IMR-90 (cell line): ENCODE data around the gene GABRD. TPM values are rescaled to one million over a fixed set of nuclear protein-coding genes. Genes with fewer than 3 reads are reported as not detected.

Source experiments
- ATAC-seq: fragments of 200-7000 bp; cut with Tn5 transposase; 2 replicates; pipeline ENCODE4 v1.9.1; 2020; ENCODE audit warnings: low read depth, mild to moderate bottlenecking, moderate library complexity
- BruUV-seq: library from RNA; stranded (reverse); fragments of 400-500 nt; replicated peaks from 2 replicates; lab custom pipeline; 2021; lab: Mats Ljungman, UMichigan
- CTCF ChIA-PET: fragments of 300-600 bp; formaldehyde crosslinking; extraction: SDS; loops from one replicate; lab custom pipeline; 2021; ENCODE audit warnings: antibody characterized with exemption; lab: Yijun Ruan, JAX
- POLR2A ChIA-PET: fragments of 300-600 bp; sonication (Branson Sonifier 250); formaldehyde crosslinking; loops from one replicate; lab custom pipeline; 2022; ENCODE audit warnings: antibody characterized with exemption; ENCODE audit not compliant: unreplicated experiment; lab: Charles Lee
- DNase-seq: peaks from one replicate; pipeline ENCODE4 v3.0.0; 2013
- H2AFZ ChIP-seq: replicated peaks from 2 replicates; pipeline ENCODE3; 2013; ENCODE audit warnings: low read length, mild to moderate bottlenecking; ENCODE audit not compliant: poor library complexity
- H2AK5ac ChIP-seq: 2 replicates; pipeline ENCODE4 v1.6.1; 2013; ENCODE audit warnings: low read depth, low read length, inconsistent platforms
- H2AK9ac ChIP-seq: replicated peaks from 2 replicates; pipeline ENCODE3; 2013; ENCODE audit warnings: mild to moderate bottlenecking, low read depth, low read length, moderate library complexity; ENCODE audit not compliant: poor library complexity
- H2BK120ac ChIP-seq: 2 replicates; pipeline ENCODE4 v1.6.1; 2013; ENCODE audit warnings: low read depth, low read length, inconsistent platforms
- H2BK15ac ChIP-seq: 3 replicates; pipeline ENCODE4 v1.6.1; 2013; ENCODE audit warnings: low read depth, low read length, inconsistent platforms
- H2BK20ac ChIP-seq: 2 replicates; pipeline ENCODE4 v1.6.1; 2013; ENCODE audit warnings: low read depth, mild to moderate bottlenecking, inconsistent platforms, low read length, moderate library complexity
- H2BK5ac ChIP-seq: 2 replicates; pipeline ENCODE4 v1.6.1; 2013; ENCODE audit warnings: mild to moderate bottlenecking, low read depth, low read length, inconsistent platforms; ENCODE audit not compliant: poor library complexity, severe bottlenecking
- H3K14ac ChIP-seq: replicated peaks from 2 replicates; pipeline ENCODE4 v1.6.1; 2013; ENCODE audit warnings: low read depth, low read length, inconsistent platforms
- H3K18ac ChIP-seq: 2 replicates; pipeline ENCODE4 v1.6.1; 2013; ENCODE audit warnings: low read depth, low read length, control low read depth
- H3K23ac ChIP-seq: 2 replicates; pipeline ENCODE4 v1.6.1; 2013; ENCODE audit warnings: low read depth, low read length, inconsistent platforms
- H3K27ac ChIP-seq: 2 replicates; pipeline ENCODE4 v1.5.1; 2013; ENCODE audit warnings: mild to moderate bottlenecking, control low read depth, low read length; ENCODE audit not compliant: insufficient read depth
- H3K27me3 ChIP-seq: 2 replicates; pipeline ENCODE4 v1.6.1; 2013; ENCODE audit warnings: low read length; ENCODE audit not compliant: control insufficient read depth, insufficient read depth
- H3K36me3 ChIP-seq: 2 replicates; pipeline ENCODE4 v1.6.1; 2013; ENCODE audit warnings: low read length, mixed read lengths; ENCODE audit not compliant: control insufficient read depth, insufficient read depth
- H3K4ac ChIP-seq: 2 replicates; pipeline ENCODE4 v1.6.1; 2013; ENCODE audit warnings: low read depth, low read length, inconsistent platforms
- H3K4me1 ChIP-seq: 2 replicates; pipeline ENCODE4 v1.6.1; 2013; ENCODE audit warnings: low read length, mixed read lengths; ENCODE audit not compliant: control insufficient read depth, insufficient read depth
- H3K4me2 ChIP-seq: 2 replicates; pipeline ENCODE4 v1.6.1; 2013; ENCODE audit warnings: low read depth, mild to moderate bottlenecking, control low read depth, low read length, moderate library complexity
- H3K4me3 ChIP-seq: 2 replicates; pipeline ENCODE4 v1.5.1; 2013; ENCODE audit warnings: low read depth, mild to moderate bottlenecking, control low read depth, low read length, moderate library complexity; ENCODE audit not compliant: insufficient read depth
- H3K56ac ChIP-seq: 2 replicates; pipeline ENCODE4 v1.6.1; 2013; ENCODE audit warnings: low read length, inconsistent platforms; ENCODE audit not compliant: insufficient read depth; ENCODE audit errors: extremely low read depth
- H3K79me1 ChIP-seq, 2 experiments: 2 replicates each; pipeline ENCODE4 v1.6.1; 2013; ENCODE audit warnings: low read length in 2 of 2, inconsistent platforms in 1 of 2, low read depth in 1 of 2
- H3K9ac ChIP-seq: 2 replicates; pipeline ENCODE4 v1.6.1; 2013; ENCODE audit warnings: low read depth, low read length, control low read depth
- H3K9me1 ChIP-seq: 2 replicates; pipeline ENCODE4 v1.6.1; 2013; ENCODE audit warnings: low read length, inconsistent platforms; ENCODE audit not compliant: insufficient read depth
- H3K9me3 ChIP-seq: 2 replicates; pipeline ENCODE4 v1.6.1; 2013; ENCODE audit warnings: low read length; ENCODE audit not compliant: control insufficient read depth, insufficient read depth
- H4K20me1 ChIP-seq: 2 replicates; pipeline ENCODE4 v1.6.1; 2013; ENCODE audit warnings: low read length, inconsistent platforms; ENCODE audit not compliant: insufficient read depth
- H4K5ac ChIP-seq: 2 replicates; pipeline ENCODE4 v1.6.1; 2013; ENCODE audit warnings: mild to moderate bottlenecking, low read depth, low read length, control low read depth
- H4K8ac ChIP-seq, 2 experiments: 2 replicates each; pipeline ENCODE4 v1.6.1; 2013; ENCODE audit warnings: low read depth in 2 of 2, low read length in 2 of 2, control low read depth in 1 of 2, inconsistent platforms in 1 of 2
- H4K91ac ChIP-seq: 2 replicates; pipeline ENCODE4 v1.6.1; 2013; ENCODE audit warnings: low read depth, low read length, inconsistent platforms; ENCODE audit not compliant: insufficient read depth
- BHLHE40 ChIP-seq: fragments of 150-350 bp; IDR thresholded peaks from 2 replicates; pipeline ENCODE4 v1.6.1; 2016; ENCODE audit warnings: mild to moderate bottlenecking, low read depth, low read length
- CEBPB ChIP-seq: IDR thresholded peaks from 2 replicates; pipeline ENCODE4 v1.6.1; 2012; ENCODE audit warnings: low read depth, low read length, improper control_type of control experiment
- CHD1 ChIP-seq: IDR thresholded peaks from 2 replicates; pipeline ENCODE4 v1.6.1; 2012; ENCODE audit warnings: low read depth, low read length, improper control_type of control experiment
- ELK1 ChIP-seq: fragments of 150-350 bp; IDR thresholded peaks from 2 replicates; pipeline ENCODE4 v1.6.1; 2016; ENCODE audit warnings: low read depth, mild to moderate bottlenecking, low read length, moderate library complexity, borderline replicate concordance
- FOS ChIP-seq: fragments of 150-350 bp; IDR thresholded peaks from 2 replicates; pipeline ENCODE4 v1.6.1; 2016; ENCODE audit warnings: low read depth, low read length
- MAFK ChIP-seq: IDR thresholded peaks from 2 replicates; pipeline ENCODE4 v1.6.1; 2012; ENCODE audit warnings: low read depth, low read length, improper control_type of control experiment
- MAZ ChIP-seq: IDR thresholded peaks from 2 replicates; pipeline ENCODE4 v1.6.1; 2012; ENCODE audit warnings: low read depth, mild to moderate bottlenecking, low read length, improper control_type of control experiment, moderate library complexity, borderline replicate concordance
- MXI1 ChIP-seq: IDR thresholded peaks from 2 replicates; pipeline ENCODE4 v1.6.1; 2012; ENCODE audit warnings: low read depth, mild to moderate bottlenecking, low read length, moderate library complexity, borderline replicate concordance
- NFE2L2 ChIP-seq: fragments of 150-350 bp; IDR thresholded peaks from 2 replicates; pipeline ENCODE4 v1.6.1; 2016; ENCODE audit warnings: low read depth, mild to moderate bottlenecking, low read length
- POLR2A ChIP-seq: IDR thresholded peaks from 2 replicates; pipeline ENCODE4 v1.6.1; 2012; ENCODE audit warnings: mild to moderate bottlenecking, low read depth, low read length
- RAD21 ChIP-seq: IDR thresholded peaks from 2 replicates; pipeline ENCODE4 v1.6.1; 2012; ENCODE audit warnings: low read length, improper control_type of control experiment
- RCOR1 ChIP-seq: IDR thresholded peaks from 2 replicates; pipeline ENCODE4 v1.6.1; 2012; ENCODE audit warnings: mild to moderate bottlenecking, low read length, improper control_type of control experiment; ENCODE audit not compliant: insufficient replicate concordance
- RFX5 ChIP-seq: IDR thresholded peaks from 2 replicates; pipeline ENCODE4 v1.8.0; 2012; ENCODE audit warnings: low read depth, mild to moderate bottlenecking, low read length, moderate library complexity
- SMC3 ChIP-seq: fragments of 150-350 bp; IDR thresholded peaks from 2 replicates; pipeline ENCODE4 v1.6.1; 2016; ENCODE audit warnings: low read depth, mild to moderate bottlenecking, antibody characterized with exemption, low read length, moderate library complexity
- USF2 ChIP-seq: fragments of 150-350 bp; IDR thresholded peaks from 2 replicates; pipeline ENCODE4 v1.6.1; 2017; ENCODE audit warnings: mild to moderate bottlenecking, antibody characterized with exemption, low read length, low read depth
- WGBS, 2 experiments: methylation state at CpG; one replicate each; pipeline versions ENCODE4 v1.1.5 to v1.1.7; 2013; ENCODE audit warnings: missing lambda C conversion rate in 2 of 2; ENCODE audit not compliant: insufficient read length in 1 of 2; ENCODE audit errors: extremely low coverage in 2 of 2; 5-methylcytosine and 5-hydroxymethylcytosine counted together
- dilution Hi-C: fragments of 300-500 bp; cut with HindIII; formaldehyde crosslinking; loops from one replicate; pipeline ENCODE4 v1.14.3; 2018; ENCODE audit warnings: low sequenced_read_pairs; ENCODE audit not compliant: unreplicated experiment
- in situ Hi-C: fragments of 300-500 bp; cut with MboI; formaldehyde crosslinking; loops from 3 replicates; pipeline ENCODE4 v1.14.3; 2019; ENCODE audit warnings: low sequenced_read_pairs, inconsistent platforms, mixed read lengths
- intact Hi-C: fragments of 100-400 bp; cut with micrococcal nuclease; formaldehyde crosslinking; loops from 2 replicates; pipeline ENCODE4 v1.10.0; 2022
- polyA plus RNA-seq, 3 experiments: library from polyadenylated mRNA; depleted of rRNA; stranded (reverse); fragments of >200 nt; gene quantifications; 2 replicates each; pipeline ENCODE4 v1.2.3, GENCODE V29; 2012; ENCODE audit warnings: low replicate concordance in 1 of 3
- total RNA-seq: library from RNA; depleted of rRNA; stranded (reverse); fragments of >200 nt; gene quantifications from 2 replicates; pipeline ENCODE4 v1.2.3, GENCODE V29; 2012
- TF ChIP-seq, protein P1 (sequence below): conservative IDR thresholded peaks from 2 replicates; pipeline ENCODE4 v1.5.1; 2012; ENCODE audit warnings: mild to moderate bottlenecking, low read depth, low read length, improper control_type of control experiment

Gene GABRD
- total and polyA plus RNA-seq, 2 of the 4 experiments (the other 2 are of a cell fraction) = not detected

- no peaks in the 10 kb centered on the region for H3K4me1 ChIP-seq
- H3K56ac ChIP-seq = no peak overlapping the region
- no peak overlapping the region for H4K5ac ChIP-seq
- no peak overlapping the region for H3K18ac ChIP-seq
- no peak overlapping the region for H2BK15ac ChIP-seq
- H3K9me1 ChIP-seq = no peaks in the 10 kb centered on the region
- dilution Hi-C loops = no loop called here
- H3K14ac ChIP-seq = no peak overlapping the region
- intact Hi-C loops = no loop called here
- no peak overlapping the region for H3K4me3 ChIP-seq
- CTCF ChIA-PET = interaction anchor here (1.2 kb wide), 1 partner anchor 20 kb away, joined by 5 read pairs; no protein-coding TSS in a partner anchor
- H2BK20ac ChIP-seq = no peak overlapping the region
- no peak overlapping the region for H2AK9ac ChIP-seq
- no peak for TF ChIP-seq CHD1
- TF ChIP-seq MXI1 = no peak
- TF ChIP-seq MAZ = no peak
- TF ChIP-seq RCOR1 = no peak
- TF ChIP-seq CEBPB = no peak
- no peak for TF ChIP-seq NFE2L2
- TF ChIP-seq POLR2A = no peak
- TF ChIP-seq SMC3 = no peak
- TF ChIP-seq, protein P1, sequence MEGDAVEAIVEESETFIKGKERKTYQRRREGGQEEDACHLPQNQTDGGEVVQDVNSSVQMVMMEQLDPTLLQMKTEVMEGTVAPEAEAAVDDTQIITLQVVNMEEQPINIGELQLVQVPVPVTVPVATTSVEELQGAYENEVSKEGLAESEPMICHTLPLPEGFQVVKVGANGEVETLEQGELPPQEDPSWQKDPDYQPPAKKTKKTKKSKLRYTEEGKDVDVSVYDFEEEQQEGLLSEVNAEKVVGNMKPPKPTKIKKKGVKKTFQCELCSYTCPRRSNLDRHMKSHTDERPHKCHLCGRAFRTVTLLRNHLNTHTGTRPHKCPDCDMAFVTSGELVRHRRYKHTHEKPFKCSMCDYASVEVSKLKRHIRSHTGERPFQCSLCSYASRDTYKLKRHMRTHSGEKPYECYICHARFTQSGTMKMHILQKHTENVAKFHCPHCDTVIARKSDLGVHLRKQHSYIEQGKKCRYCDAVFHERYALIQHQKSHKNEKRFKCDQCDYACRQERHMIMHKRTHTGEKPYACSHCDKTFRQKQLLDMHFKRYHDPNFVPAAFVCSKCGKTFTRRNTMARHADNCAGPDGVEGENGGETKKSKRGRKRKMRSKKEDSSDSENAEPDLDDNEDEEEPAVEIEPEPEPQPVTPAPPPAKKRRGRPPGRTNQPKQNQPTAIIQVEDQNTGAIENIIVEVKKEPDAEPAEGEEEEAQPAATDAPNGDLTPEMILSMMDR = no peak
- TF ChIP-seq BHLHE40 = no peak
- TF ChIP-seq USF2 = no peak
- no peak for TF ChIP-seq RAD21
- no peak for TF ChIP-seq ELK1
- TF ChIP-seq RFX5 = no peak
- no peak for TF ChIP-seq MAFK
- TF ChIP-seq FOS = no peak
- in situ Hi-C loops = no loop called here
- WGBS, 2 experiments = 81% methylated on average over 8 of the region's 18 CpGs; no CpG with 5 or more reads in 1 of the 2 experiments
- H3K9me3 ChIP-seq = no peaks in the 10 kb centered on the region
- POLR2A ChIA-PET = no interaction called here
- no peak overlapping the region for H3K4me2 ChIP-seq
- H4K20me1 ChIP-seq = no peaks in the 10 kb centered on the region
- H3K9ac ChIP-seq = no peak overlapping the region
- H3K79me1 ChIP-seq = no peaks in the 10 kb centered on the region
- H3K23ac ChIP-seq = no peak overlapping the region
- BruUV-seq = no TSS peak
- peaks cover 58% of the 10 kb centered on the region for H3K27me3 ChIP-seq
- DNase-seq = no peak
- H4K91ac ChIP-seq = no peak overlapping the region
- H2BK5ac ChIP-seq = no peak overlapping the region
- no peak overlapping the region for H2BK120ac ChIP-seq
- no peak for ATAC-seq
- no peaks in the 10 kb centered on the region for H3K36me3 ChIP-seq
- no peak overlapping the region for H2AFZ ChIP-seq
- H4K8ac ChIP-seq = no peak overlapping the region
- no peak overlapping the region for H2AK5ac ChIP-seq
- no peak overlapping the region for H3K4ac ChIP-seq
- H3K27ac ChIP-seq = no peak overlapping the region
Observed at GRCh38 chr1:2024887-2025286, 5.7 kb downstream of the GABRD start.
